Fibroblast of lung (primary cell): ENCODE results near the gene MIER3.

Experiments used
- CTCF ChIP-seq, 2 donors: IDR thresholded peaks in 1 of 2; conservative IDR thresholded peaks in 1 of 2; 1 replicate in 1 of 2; 2 replicates in 1 of 2; pipeline ENCODE4 v1.5.1; 2011 to 2012; ENCODE audit warnings: low read length in 2 of 2, control low read depth in 1 of 2, inconsistent platforms in 1 of 2, low read depth in 1 of 2, mild to moderate bottlenecking in 1 of 2
- EZH2 ChIP-seq: IDR thresholded peaks from 2 replicates; pipeline ENCODE4 v1.5.1; 2012; ENCODE audit warnings: low read length, control low read depth, mild to moderate bottlenecking; ENCODE audit errors: missing control alignments

GRCh38 chr5:56963246-56963645, 11.3 kb upstream of the MIER3 start:
- no peak for TF ChIP-seq CTCF (conservative IDR thresholded peaks at IDR 0.05 in 1 of 2, IDR thresholded peaks at IDR 0.05 in 1 of 2; ENCODE audit: low read depth in 1 of 2, low read length in 2 of 2)
- no peak for TF ChIP-seq EZH2
